ENCODE results near the gene SSBP4. TPM values are rescaled to one million over a fixed set of nuclear protein-coding genes. Genes with fewer than 3 reads are reported as not detected.

SSBP4 gene
- total and polyA plus RNA-seq, 2 donors (not counting 1 experiment from before 2014, with no cell fraction given): 37.0 to 64.2 TPM

DNA sequence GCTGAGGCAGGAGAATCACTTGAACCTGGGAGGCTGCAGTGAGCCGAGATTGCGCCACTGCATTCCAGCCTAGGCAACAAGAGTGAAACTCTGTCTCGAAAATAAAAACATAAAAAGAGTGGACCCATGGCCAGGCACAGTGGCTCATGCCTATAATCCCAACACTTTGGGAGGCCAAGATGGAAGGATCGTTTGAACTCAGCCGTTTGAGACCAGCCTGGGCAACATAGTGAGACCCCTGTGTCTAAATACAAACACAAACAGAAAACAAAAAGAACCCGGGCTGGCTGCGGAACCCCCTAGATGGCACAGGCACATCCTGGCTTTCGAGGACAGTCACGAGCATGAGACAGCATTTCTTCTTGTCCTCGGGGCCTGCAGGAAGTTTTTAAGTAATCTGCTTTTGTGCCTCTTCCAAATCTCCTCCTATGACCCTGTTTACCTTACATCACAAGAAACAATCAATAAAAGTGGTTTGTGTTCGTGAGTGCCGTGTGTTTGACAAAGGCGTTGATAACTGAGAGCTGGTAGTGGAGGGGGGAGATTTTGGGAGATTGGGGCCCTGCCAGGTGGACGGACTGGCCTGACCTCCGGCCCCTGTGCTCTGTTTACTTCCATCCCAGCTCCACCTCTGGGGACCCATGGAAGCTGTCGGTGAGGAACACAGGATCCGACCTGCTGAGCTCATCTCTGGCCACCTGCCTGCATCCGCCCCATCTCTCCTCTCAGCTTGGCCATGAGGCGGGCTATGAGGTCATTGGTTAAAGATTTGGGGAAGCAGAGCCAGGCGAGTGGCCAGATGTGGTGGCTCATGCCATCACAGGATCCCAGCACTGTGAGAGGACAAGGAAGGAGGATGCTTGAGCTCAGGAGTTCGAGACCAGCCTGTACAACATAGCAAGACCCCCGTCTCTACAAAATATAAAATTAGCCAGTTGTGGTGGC, 39.1 kb upstream of the SSBP4 start:
- TF ChIP-seq EZH2 (IDR thresholded peaks at IDR 0.05; ENCODE audit: borderline replicate concordance, insufficient read depth, low read depth, low read length, poor library complexity, severe bottlenecking): no peak
- TF ChIP-seq, protein P1, sequence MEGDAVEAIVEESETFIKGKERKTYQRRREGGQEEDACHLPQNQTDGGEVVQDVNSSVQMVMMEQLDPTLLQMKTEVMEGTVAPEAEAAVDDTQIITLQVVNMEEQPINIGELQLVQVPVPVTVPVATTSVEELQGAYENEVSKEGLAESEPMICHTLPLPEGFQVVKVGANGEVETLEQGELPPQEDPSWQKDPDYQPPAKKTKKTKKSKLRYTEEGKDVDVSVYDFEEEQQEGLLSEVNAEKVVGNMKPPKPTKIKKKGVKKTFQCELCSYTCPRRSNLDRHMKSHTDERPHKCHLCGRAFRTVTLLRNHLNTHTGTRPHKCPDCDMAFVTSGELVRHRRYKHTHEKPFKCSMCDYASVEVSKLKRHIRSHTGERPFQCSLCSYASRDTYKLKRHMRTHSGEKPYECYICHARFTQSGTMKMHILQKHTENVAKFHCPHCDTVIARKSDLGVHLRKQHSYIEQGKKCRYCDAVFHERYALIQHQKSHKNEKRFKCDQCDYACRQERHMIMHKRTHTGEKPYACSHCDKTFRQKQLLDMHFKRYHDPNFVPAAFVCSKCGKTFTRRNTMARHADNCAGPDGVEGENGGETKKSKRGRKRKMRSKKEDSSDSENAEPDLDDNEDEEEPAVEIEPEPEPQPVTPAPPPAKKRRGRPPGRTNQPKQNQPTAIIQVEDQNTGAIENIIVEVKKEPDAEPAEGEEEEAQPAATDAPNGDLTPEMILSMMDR (IDR thresholded peaks at IDR 0.05): no peak
- POLR2A ChIA-PET: interaction anchor here (1.1 kb wide), 1 partner anchor 49 kb away, joined by 3 read pairs; no protein-coding TSS in a partner anchor

More for the DNA sequence above, 39.1 kb upstream of the SSBP4 start:
- Mint-ChIP-seq H3K4me1 (no peaks in the 10 kb centered on the region), H3K9me3 (ENCODE audit: insufficient read depth) (no peaks in the 10 kb centered on the region), H3K27me3 (peaks cover 25% of the 10 kb centered on the region), H3K4me3 (no peak overlapping the region), H3K27ac (no peak overlapping the region)
- no peak overlapping the region for H3K4me3 ChIP-seq (ENCODE audit: control extremely low read depth in 1 of 5, extremely low read depth in 1 of 5, insufficient read depth in 1 of 5, low read depth in 2 of 5, low read length in 4 of 5)
- H3K79me2 ChIP-seq (ENCODE audit: control insufficient read depth, insufficient read depth, low read length): no peaks in the 10 kb centered on the region
- H3K27me3 ChIP-seq (replicated peaks in 1 of 4; ENCODE audit: control extremely low read depth in 1 of 4, control insufficient read depth in 3 of 4, insufficient read depth in 4 of 4, low read length in 3 of 4): peaks cover 0 to 43% (median 12%) of the 10 kb centered on the region in 4 experiments
- ATAC-seq (ENCODE audit: low read depth) (no peak), DNase-seq (no peak)
- no peak overlapping the region for H3K4me2 ChIP-seq (replicated peaks; ENCODE audit: low read depth, low read length, poor library complexity, severe bottlenecking)
- intact Hi-C loops (cut with micrococcal nuclease): no loop called here
- H3K9me3 ChIP-seq (ENCODE audit: control extremely low read depth in 1 of 3, control insufficient read depth in 2 of 3, insufficient read depth in 1 of 3, low read length in 2 of 3): peaks cover 0 to 1% (median 0%) of the 10 kb centered on the region in 3 donors
- no peak overlapping the region for H3K27ac ChIP-seq (ENCODE audit: low read length in 2 of 2)
- no peak overlapping the region for H2AFZ ChIP-seq (ENCODE audit: insufficient read depth, low read depth, low read length, poor library complexity, severe bottlenecking)
- H3K4me1 ChIP-seq (ENCODE audit: control insufficient read depth in 2 of 2, insufficient read depth in 2 of 2, low read length in 2 of 2): no peaks in the 10 kb centered on the region
- H3K9ac ChIP-seq (ENCODE audit: low read length): no peak overlapping the region
- 81% methylated on average over 8 of the region's 22 CpGs for WGBS (ENCODE audit: insufficient coverage)
- H3K36me3 ChIP-seq (replicated peaks in 1 of 2; ENCODE audit: control extremely low read depth in 1 of 2, control insufficient read depth in 1 of 2, extremely low read depth in 1 of 2, insufficient read depth in 2 of 2, low read length in 1 of 2): no peaks in the 10 kb centered on the region
- H4K20me1 ChIP-seq (ENCODE audit: control insufficient read depth, insufficient read depth, low read length, poor library complexity, severe bottlenecking): no peaks in the 10 kb centered on the region
- CTCF ChIA-PET: interaction anchor here (1.2 to 1.7 kb wide), 2 partner anchors 9 to 31 kb away, joined by 4 to 8 read pairs; no protein-coding TSS in a partner anchor
